Mammary epithelial cell (primary cell): Measurements from ENCODE around the gene NCAPG2.

Experiments used
- EZH2 ChIP-seq: IDR thresholded peaks from 2 replicates; pipeline ENCODE4 v1.6.1; 2012; ENCODE audit warnings: low read length, inconsistent platforms, borderline replicate concordance
- TF ChIP-seq, protein P1 (sequence below), 2 donors: IDR thresholded peaks in 1 of 2; conservative IDR thresholded peaks in 1 of 2; 2 replicates each; pipeline ENCODE4 v1.5.1; 2011 to 2012; ENCODE audit warnings: inconsistent platforms in 2 of 2, low read length in 2 of 2, mild to moderate bottlenecking in 2 of 2, control low read depth in 1 of 2, low read depth in 1 of 2; ENCODE audit not compliant: insufficient read depth in 1 of 2; ENCODE audit errors: extremely low read depth in 1 of 2

DNA sequence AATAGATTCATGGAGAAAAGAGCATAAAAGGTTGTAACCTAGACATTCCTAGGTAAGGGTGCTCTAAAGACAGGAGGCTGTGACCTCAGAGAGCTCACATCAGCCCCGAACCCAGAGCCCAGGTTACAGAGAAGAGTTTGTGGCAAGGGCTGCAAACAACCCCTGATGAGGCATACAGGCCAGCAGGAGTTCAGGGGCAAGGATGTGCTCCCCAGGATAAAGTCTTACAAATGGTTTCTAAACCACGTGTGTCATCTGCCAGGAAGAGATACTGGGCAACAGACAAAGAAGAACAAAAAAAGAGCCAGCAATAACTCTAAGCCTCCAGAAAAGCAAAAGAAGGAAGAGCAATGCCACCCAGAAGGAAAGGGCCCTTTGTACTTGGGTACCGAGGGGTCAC is 27.7 kb downstream of the NCAPG2 start:
- TF ChIP-seq, protein P1, sequence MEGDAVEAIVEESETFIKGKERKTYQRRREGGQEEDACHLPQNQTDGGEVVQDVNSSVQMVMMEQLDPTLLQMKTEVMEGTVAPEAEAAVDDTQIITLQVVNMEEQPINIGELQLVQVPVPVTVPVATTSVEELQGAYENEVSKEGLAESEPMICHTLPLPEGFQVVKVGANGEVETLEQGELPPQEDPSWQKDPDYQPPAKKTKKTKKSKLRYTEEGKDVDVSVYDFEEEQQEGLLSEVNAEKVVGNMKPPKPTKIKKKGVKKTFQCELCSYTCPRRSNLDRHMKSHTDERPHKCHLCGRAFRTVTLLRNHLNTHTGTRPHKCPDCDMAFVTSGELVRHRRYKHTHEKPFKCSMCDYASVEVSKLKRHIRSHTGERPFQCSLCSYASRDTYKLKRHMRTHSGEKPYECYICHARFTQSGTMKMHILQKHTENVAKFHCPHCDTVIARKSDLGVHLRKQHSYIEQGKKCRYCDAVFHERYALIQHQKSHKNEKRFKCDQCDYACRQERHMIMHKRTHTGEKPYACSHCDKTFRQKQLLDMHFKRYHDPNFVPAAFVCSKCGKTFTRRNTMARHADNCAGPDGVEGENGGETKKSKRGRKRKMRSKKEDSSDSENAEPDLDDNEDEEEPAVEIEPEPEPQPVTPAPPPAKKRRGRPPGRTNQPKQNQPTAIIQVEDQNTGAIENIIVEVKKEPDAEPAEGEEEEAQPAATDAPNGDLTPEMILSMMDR (conservative IDR thresholded peaks at IDR 0.05 in 1 of 2, IDR thresholded peaks at IDR 0.05 in 1 of 2; ENCODE audit: extremely low read depth in 1 of 2, insufficient read depth in 1 of 2, low read depth in 1 of 2, low read length in 2 of 2) = no peak
- no peak for TF ChIP-seq EZH2
